Activated T-cell treated with anti-CD3 and anti-CD28 coated beads for 48 hours (primary cell): ENCODE data around the gene UBAP1L.
"Not testable (repeated sequence)": the region's sequence is repeated elsewhere in the genome, so short reads cannot be mapped to it uniquely, and the experiment has no call there.

Experiments used
- DNase-seq: peaks from one replicate; pipeline ENCODE4 v3.0.0-alpha.2; 2020; ENCODE audit warnings: low read depth

The UBAP1L gene

GRCh38 chr15:65115086-65115485 is at the start of gene UBAP1L:
UBAP1L (minus strand) TSS chr15:65115200; CDS start chr15:65106215, 8,985 bp downstream.
- no peak for DNase-seq

- no peak for DNase-seq
Measured at GRCh38 chr15:65164139-65164538, 49.1 kb upstream of the UBAP1L start.

GRCh38 chr15:65163041-65163440 is 48.0 kb upstream of the UBAP1L start:
- DNase-seq, result no peak

- DNase-seq, result no peak
Measured at GRCh38 chr15:65156692-65157091, 41.7 kb upstream of the UBAP1L start.

- DNase-seq, result no peak
Measured at GRCh38 chr15:65154720-65155119, 39.7 kb upstream of the UBAP1L start.

- DNase-seq, result no peak
Measured at GRCh38 chr15:65147902-65148301, 32.9 kb upstream of the UBAP1L start.

GRCh38 chr15:65146438-65146837 is 31.4 kb upstream of the UBAP1L start:
- DNase-seq, result no peak

GRCh38 chr15:65138631-65139030 is 23.6 kb upstream of the UBAP1L start:
- not testable (repeated sequence) for DNase-seq

- not testable (repeated sequence) for DNase-seq
Measured at GRCh38 chr15:65137893-65138292, 22.9 kb upstream of the UBAP1L start.

- not testable (repeated sequence) for DNase-seq
Measured at GRCh38 chr15:65137089-65137488, 22.1 kb upstream of the UBAP1L start.

- no peak for DNase-seq
Measured at GRCh38 chr15:65134538-65134937, 19.5 kb upstream of the UBAP1L start.

GRCh38 chr15:65133548-65134200 is 18.7 kb upstream of the UBAP1L start, which contains the start of gene PDCD7:
PDCD7 (minus strand) TSS chr15:65133808; CDS start chr15:65133781, 27 bp downstream.
- DNase-seq, result peak; percentile 74

GRCh38 chr15:65132878-65133547 is 18.0 kb upstream of the UBAP1L start:
- DNase-seq, result peak; percentile 23

- no peak for DNase-seq
Measured at GRCh38 chr15:65130941-65131340, 15.9 kb upstream of the UBAP1L start.

- no peak for DNase-seq
Measured at GRCh38 chr15:65115542-65115941, 542 bp upstream of the UBAP1L start.

GRCh38 chr15:65110676-65111292 is 4.2 kb downstream of the UBAP1L start:
- no peak for DNase-seq

GRCh38 chr15:65106011-65106590 is 8.9 kb downstream of the UBAP1L start:
- no peak for DNase-seq

GRCh38 chr15:65105038-65105437 is 10.0 kb downstream of the UBAP1L start:
- no peak for DNase-seq

GRCh38 chr15:65102912-65103311 is 12.1 kb downstream of the UBAP1L start:
- DNase-seq, result no peak

GRCh38 chr15:65101891-65102708 is 12.9 kb downstream of the UBAP1L start:
- no peak for DNase-seq

- peak; percentile 45 for DNase-seq
Measured at GRCh38 chr15:65101411-65101890, 13.5 kb downstream of the UBAP1L start.

- no peak for DNase-seq
Measured at GRCh38 chr15:65100442-65100841, 14.6 kb downstream of the UBAP1L start.
